Measurements from ENCODE around the gene FAM107B.

DNA sequence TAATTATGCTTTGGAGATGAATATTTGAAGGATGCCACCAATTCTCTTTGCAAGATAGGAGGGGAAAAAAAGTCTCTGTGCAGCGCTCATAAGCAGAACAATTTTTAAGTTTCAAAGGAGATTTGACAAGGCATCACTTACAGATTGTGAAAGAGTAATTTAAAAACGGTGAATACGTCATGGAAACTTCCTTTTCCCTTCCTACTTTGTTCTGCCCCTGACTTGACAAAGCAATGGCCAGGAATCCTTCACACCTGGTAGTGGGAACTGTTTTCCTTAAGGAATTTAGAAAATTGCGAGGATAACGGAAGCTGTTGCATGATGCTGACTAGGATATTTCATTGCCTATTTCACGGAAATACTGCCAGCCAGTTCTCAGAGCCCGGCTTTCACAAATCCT lies 16.7 kb downstream of the FAM107B start:
- TF ChIP-seq POLR2A (IDR thresholded peaks at IDR 0.05), result no peak
- TF ChIP-seq, protein P1, sequence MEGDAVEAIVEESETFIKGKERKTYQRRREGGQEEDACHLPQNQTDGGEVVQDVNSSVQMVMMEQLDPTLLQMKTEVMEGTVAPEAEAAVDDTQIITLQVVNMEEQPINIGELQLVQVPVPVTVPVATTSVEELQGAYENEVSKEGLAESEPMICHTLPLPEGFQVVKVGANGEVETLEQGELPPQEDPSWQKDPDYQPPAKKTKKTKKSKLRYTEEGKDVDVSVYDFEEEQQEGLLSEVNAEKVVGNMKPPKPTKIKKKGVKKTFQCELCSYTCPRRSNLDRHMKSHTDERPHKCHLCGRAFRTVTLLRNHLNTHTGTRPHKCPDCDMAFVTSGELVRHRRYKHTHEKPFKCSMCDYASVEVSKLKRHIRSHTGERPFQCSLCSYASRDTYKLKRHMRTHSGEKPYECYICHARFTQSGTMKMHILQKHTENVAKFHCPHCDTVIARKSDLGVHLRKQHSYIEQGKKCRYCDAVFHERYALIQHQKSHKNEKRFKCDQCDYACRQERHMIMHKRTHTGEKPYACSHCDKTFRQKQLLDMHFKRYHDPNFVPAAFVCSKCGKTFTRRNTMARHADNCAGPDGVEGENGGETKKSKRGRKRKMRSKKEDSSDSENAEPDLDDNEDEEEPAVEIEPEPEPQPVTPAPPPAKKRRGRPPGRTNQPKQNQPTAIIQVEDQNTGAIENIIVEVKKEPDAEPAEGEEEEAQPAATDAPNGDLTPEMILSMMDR (IDR thresholded peaks at IDR 0.05), result no peak
- no peak for TF ChIP-seq POLR2AphosphoS5 (IDR thresholded peaks at IDR 0.05)

Measured in gastroesophageal sphincter (tissue), 3 donors.